ENCODE data around the gene TP53TG5.

Gene TP53TG5

GRCh38 chr20:45346291-45346718 is 31.8 kb downstream of the TP53TG5 start:
- DNase-seq (ENCODE audit: low read depth in 3 of 3), result no peak

- no peak for DNase-seq (ENCODE audit: low read depth in 3 of 3)
Observed at GRCh38 chr20:45345104-45345936, 32.8 kb downstream of the TP53TG5 start.

GRCh38 chr20:45344168-45344860 is 33.8 kb downstream of the TP53TG5 start:
- DNase-seq (ENCODE audit: low read depth in 3 of 3), result no peak

- DNase-seq (ENCODE audit: low read depth in 3 of 3), result no peak
Observed at GRCh38 chr20:45343532-45344167, 34.5 kb downstream of the TP53TG5 start.

- DNase-seq (ENCODE audit: low read depth in 3 of 3), result no peak
Observed at GRCh38 chr20:45342855-45343531, 35.1 kb downstream of the TP53TG5 start.

- DNase-seq (ENCODE audit: low read depth in 3 of 3), result no peak
Observed at GRCh38 chr20:45341939-45342854, 35.9 kb downstream of the TP53TG5 start.

GRCh38 chr20:45341579-45341938 is 36.6 kb downstream of the TP53TG5 start:
- DNase-seq (ENCODE audit: low read depth in 3 of 3), result no peak

- DNase-seq (ENCODE audit: low read depth in 3 of 3), result no peak
Observed at GRCh38 chr20:45340951-45341350, 37.2 kb downstream of the TP53TG5 start.

GRCh38 chr20:45340236-45340847 is 37.8 kb downstream of the TP53TG5 start:
- DNase-seq (ENCODE audit: low read depth in 3 of 3), result no peak

GRCh38 chr20:45339799-45340198 is 38.3 kb downstream of the TP53TG5 start:
- DNase-seq (ENCODE audit: low read depth in 3 of 3), result no peak

GRCh38 chr20:45339084-45339483 is 39.0 kb downstream of the TP53TG5 start:
- DNase-seq (ENCODE audit: low read depth in 3 of 3), result no peak

- DNase-seq (ENCODE audit: low read depth in 3 of 3), result no peak
Observed at GRCh38 chr20:45338121-45339030, 39.7 kb downstream of the TP53TG5 start.

GRCh38 chr20:45337367-45338120 is 40.6 kb downstream of the TP53TG5 start:
- DNase-seq (ENCODE audit: low read depth in 3 of 3), result no peak

GRCh38 chr20:45336530-45337366 is 41.4 kb downstream of the TP53TG5 start:
- DNase-seq (ENCODE audit: low read depth in 3 of 3), result no peak

- DNase-seq (ENCODE audit: low read depth in 3 of 3), result no peak
Observed at GRCh38 chr20:45330476-45330875, 47.6 kb downstream of the TP53TG5 start.

GRCh38 chr20:45329497-45330319 is 48.4 kb downstream of the TP53TG5 start:
- no peak for DNase-seq (ENCODE audit: low read depth in 3 of 3)

- no peak for DNase-seq (ENCODE audit: low read depth in 3 of 3)
Observed at GRCh38 chr20:45328451-45328850, 49.7 kb downstream of the TP53TG5 start.
